HG03457 (cell line): ENCODE results near the gene GGTLC1.

ENCODE experiments used
- ATAC-seq: cut with Tn5 transposase; IDR thresholded peaks from one replicate; pipeline ENCODE4 v1.9.1; 2021; ENCODE audit warnings: moderate number of reproducible peaks; ENCODE audit not compliant: unreplicated experiment

GGTLC1 gene

GRCh38 chr20:23966927-23967615 is 21.5 kb downstream of the GGTLC1 start:
- no peak for ATAC-seq

GRCh38 chr20:23966298-23966697 is 22.3 kb downstream of the GGTLC1 start:
- no peak for ATAC-seq

- no peak for ATAC-seq
Observed at GRCh38 chr20:23963941-23964340, 24.6 kb downstream of the GGTLC1 start.

GRCh38 chr20:23962272-23962671 is 26.3 kb downstream of the GGTLC1 start:
- ATAC-seq: no peak

- ATAC-seq: no peak
Observed at GRCh38 chr20:23959054-23959453, 29.5 kb downstream of the GGTLC1 start.

- ATAC-seq: no peak
Observed at GRCh38 chr20:23955896-23956295, 32.7 kb downstream of the GGTLC1 start.

- ATAC-seq: no peak
Observed at GRCh38 chr20:23954008-23954745, 34.4 kb downstream of the GGTLC1 start.

GRCh38 chr20:23946206-23946605 is 42.4 kb downstream of the GGTLC1 start:
- no peak for ATAC-seq

GRCh38 chr20:23943304-23943703 is 45.3 kb downstream of the GGTLC1 start:
- ATAC-seq: no peak

- no peak for ATAC-seq
Observed at GRCh38 chr20:23939641-23940040, 48.9 kb downstream of the GGTLC1 start.

- ATAC-seq: no peak
Observed at GRCh38 chr20:23939063-23939462, 49.5 kb downstream of the GGTLC1 start.

- ATAC-seq: no peak
Observed at GRCh38 chr20:23938118-23938438, 50.5 kb downstream of the GGTLC1 start.

GRCh38 chr20:23937303-23938117 is 51.1 kb downstream of the GGTLC1 start:
- peak; percentile 71 for ATAC-seq
